GM19099 (cell line): ENCODE data around the gene SMARCAL1.

Experiments
- POLR2A ChIP-seq: IDR thresholded peaks from 3 replicates; pipeline ENCODE4 v1.6.1; 2011; ENCODE audit warnings: low read depth; ENCODE audit not compliant: insufficient read length; ENCODE audit errors: extremely low read depth

SMARCAL1 gene

DNA sequence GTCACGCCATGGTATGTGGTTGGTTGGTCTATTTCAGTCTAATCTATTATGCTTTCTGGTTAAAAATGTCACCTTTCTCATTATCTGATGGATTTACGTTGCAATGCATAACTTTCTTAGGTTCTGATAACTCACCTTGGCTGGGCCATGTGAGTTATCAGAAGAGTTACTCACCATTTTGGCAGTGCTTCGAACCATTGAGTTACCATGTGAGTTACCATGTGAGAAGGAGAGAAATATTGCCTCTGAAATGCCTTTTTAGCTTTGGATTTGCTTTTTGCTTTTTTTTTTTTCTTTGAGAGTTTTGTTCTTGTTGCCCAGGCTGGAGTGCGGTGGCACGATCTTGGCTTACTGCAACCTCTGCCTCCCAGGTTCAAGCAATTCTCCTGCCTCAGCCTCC is 1.6 kb downstream of the SMARCAL1 start:
- no peak for TF ChIP-seq POLR2A

DNA sequence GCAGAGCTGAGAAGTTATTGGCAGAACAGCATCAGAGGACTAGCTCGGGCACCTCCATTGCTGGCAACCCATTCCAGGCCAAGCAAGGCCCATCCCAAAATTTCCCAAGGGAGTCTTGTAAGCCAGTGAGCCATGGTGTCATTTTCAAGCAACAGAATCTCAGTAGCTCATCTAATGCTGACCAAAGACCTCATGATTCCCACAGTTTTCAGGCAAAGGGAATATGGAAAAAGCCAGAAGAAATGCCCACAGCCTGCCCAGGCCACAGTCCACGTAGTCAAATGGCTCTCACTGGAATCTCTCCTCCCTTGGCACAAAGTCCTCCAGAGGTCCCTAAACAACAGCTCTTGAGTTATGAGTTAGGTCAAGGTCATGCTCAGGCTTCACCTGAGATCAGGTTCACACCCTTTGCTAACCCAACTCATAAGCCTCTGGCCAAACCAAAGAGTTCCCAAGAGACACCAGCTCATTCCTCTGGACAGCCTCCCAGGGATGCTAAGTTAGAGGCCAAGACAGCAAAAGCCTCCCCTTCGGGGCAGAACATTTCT is 2.6 kb downstream of the SMARCAL1 start:
- no peak for TF ChIP-seq POLR2A

- no peak for TF ChIP-seq POLR2A
These were observed 3.3 kb downstream of the SMARCAL1 start for GRCh38 chr2:216415541-216415940.

- TF ChIP-seq POLR2A = no peak
These were observed 4.5 kb downstream of the SMARCAL1 start for GRCh38 chr2:216416571-216417307.

GRCh38 chr2:216418981-216419380 is 6.7 kb downstream of the SMARCAL1 start:
- no peak for TF ChIP-seq POLR2A

- TF ChIP-seq POLR2A = no peak
These were observed 8.2 kb downstream of the SMARCAL1 start for GRCh38 chr2:216420367-216421101.

DNA sequence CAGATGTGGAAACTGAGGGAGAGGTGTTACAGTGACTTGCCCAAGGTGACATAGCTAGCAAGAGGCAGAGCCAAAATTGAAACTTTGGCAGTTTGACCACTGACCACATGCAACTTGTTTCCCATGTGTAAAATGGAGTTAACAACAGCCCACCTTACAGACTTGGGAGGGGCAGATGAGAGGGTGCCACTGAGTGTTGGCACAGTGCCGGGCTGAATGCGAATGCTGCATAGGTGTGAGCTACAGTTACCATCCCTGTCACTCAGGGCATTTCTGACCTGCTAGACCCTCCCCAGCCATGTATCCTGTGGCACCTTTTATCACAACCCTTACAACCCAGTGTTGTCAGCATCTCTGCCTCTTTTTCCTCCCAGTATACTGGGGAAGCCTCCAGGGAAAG is 10.8 kb downstream of the SMARCAL1 start:
- no peak for TF ChIP-seq POLR2A

- TF ChIP-seq POLR2A = no peak
These were observed 12.0 kb downstream of the SMARCAL1 start for GRCh38 chr2:216424274-216424673.

DNA sequence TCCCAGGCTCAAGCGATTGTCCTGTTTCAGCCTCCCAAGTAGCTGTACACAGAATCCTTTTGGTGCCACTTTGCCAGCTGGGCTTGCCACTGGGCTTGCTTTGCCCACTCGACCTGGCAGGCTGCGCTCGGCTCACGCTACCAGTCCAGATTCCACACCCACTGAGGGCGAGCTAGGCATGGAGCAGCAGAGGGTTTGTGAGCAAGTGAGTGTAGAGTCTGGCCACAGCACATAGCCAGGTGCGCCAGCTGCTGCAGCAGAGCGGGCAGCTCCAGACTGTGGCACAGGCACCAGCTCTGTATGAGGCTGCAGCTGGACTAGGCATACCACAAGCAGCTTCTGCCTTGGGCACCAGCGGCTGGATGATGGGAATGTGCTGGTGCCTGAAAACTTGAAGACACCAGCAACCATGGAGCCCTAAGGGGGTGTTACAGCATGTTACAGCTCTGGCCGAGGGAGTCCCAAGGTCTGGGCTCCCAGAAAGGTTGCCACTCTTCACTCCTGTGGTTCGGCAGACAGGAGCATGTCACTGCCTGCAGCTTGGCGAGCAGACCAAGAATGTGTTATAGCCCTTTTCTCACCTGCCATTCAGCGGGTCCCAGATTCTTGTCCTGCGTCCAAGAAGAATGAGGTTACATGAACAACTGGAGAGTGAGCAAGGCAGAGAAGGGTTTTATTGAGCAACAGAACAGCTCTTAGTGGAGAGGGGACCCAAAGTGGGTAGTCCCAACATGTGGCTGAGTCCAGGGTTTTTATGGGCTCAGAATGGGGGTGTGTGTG is 12.9 kb downstream of the SMARCAL1 start:
- TF ChIP-seq POLR2A = no peak

DNA sequence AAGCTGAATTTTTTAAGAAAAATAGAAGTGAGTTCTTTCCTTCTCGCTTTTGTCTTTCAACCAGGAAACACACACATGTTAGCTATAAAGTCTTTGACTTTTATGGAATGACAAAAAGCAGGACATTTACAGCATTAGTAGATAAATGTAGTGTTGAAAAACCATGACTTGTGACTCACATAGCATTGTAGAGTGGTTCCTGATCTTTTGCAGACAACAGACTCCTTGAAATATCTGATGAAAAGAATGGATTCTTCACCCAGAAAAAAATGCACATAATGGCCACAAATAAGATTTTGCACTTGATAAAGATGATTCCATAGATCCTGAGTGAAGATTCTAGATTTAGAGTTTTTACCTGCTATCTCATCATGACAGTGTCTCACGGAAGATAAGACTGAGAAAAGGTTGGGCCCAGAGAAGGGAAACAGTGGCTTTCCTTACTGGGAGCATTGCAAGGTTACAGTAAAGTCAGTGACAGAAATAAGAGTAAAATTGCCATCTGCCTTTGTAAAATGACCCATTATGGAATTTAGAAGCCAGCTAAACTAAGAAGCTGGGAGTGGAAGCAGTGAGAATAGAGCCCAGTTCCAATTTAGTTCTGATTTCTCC is 14.0 kb downstream of the SMARCAL1 start:
- no peak for TF ChIP-seq POLR2A

GRCh38 chr2:216426938-216427337 is 14.7 kb downstream of the SMARCAL1 start:
- TF ChIP-seq POLR2A = no peak

DNA sequence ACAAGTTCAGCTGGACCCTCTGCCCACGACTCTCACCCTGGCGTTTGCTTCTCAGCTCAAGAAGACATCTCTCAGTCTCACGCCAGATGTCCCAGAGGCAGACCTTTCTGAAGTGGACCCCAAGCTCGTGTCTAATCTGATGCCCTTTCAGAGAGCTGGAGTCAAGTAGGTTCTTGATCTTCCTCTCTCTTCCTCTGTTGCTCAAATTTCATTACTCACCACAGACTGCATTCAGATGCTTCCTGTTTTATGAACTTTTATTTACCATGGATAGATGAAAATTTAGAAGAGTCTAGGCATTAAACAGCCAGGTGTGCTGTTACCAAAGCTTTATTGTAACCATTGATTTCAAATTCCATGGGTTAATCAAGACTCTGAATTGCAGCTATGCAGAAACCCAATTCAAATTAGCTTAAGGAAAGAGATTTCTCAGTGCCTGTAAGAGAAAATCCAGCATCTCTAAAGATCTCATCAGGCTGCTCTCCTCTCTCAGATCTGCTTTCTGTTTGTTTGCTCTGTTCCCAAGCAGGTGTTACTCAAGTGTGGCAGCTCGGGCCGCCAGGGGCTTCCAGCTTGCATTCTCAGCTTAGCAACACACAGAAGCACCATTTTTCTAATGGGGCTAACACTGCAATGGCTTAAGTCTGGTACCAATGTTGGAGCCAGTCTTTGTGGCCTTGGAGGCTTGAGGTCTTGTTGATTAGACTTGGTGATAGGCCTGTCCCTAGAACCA is 16.5 kb downstream of the SMARCAL1 start:
- no peak for TF ChIP-seq POLR2A

DNA sequence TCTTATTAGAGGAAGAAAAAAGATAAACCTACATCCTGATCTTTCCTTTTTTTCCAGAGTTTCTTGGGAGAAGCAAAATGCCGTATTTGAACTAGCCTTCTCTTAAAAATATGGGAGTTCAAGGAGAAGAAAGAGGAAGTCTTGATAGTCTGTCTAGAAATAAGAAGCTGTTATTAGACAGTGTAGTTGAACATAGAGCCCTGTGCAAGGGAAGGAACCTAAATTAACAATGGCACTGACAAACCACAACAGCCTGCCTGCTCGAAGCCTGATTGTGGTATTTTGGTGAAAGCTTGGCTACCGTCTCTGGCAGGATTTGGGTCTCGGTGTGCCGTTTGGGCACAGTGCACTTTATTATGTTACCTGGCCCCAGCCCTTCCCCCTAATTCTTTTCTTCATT is 17.1 kb downstream of the SMARCAL1 start:
- TF ChIP-seq POLR2A = no peak

GRCh38 chr2:216430811-216431530 is 18.7 kb downstream of the SMARCAL1 start:
- TF ChIP-seq POLR2A = no peak

- TF ChIP-seq POLR2A = no peak
These were observed 19.2 kb downstream of the SMARCAL1 start for GRCh38 chr2:216431531-216431856.
